Endodermal cell (in vitro differentiated cells): ENCODE results near the gene ATF3. TPM values are rescaled to one million over a fixed set of nuclear protein-coding genes. Genes with fewer than 3 reads are reported as not detected.

Experiments
- DNase-seq: peaks from one replicate; pipeline ENCODE4 v3.0.0-alpha.2; 2017
- H3K27ac ChIP-seq: 2 replicates; pipeline ENCODE4 v1.5.1; 2013; ENCODE audit warnings: mild to moderate bottlenecking, low read depth, low read length, moderate library complexity
- H3K27me3 ChIP-seq: 2 replicates; pipeline ENCODE4 v1.6.1; 2013; ENCODE audit warnings: mild to moderate bottlenecking, low read length, moderate library complexity; ENCODE audit not compliant: insufficient read depth, control insufficient read depth, poor library complexity, severe bottlenecking
- H3K36me3 ChIP-seq: 2 replicates; pipeline ENCODE4 v1.7.0; 2013; ENCODE audit warnings: mild to moderate bottlenecking, low read length, moderate library complexity; ENCODE audit not compliant: control insufficient read depth, insufficient read depth
- H3K4me1 ChIP-seq: one replicate; pipeline ENCODE4 v1.7.0; 2013; ENCODE audit warnings: low read length; ENCODE audit not compliant: control insufficient read depth, insufficient read depth
- H3K4me3 ChIP-seq: 2 replicates; pipeline ENCODE4 v1.5.1; 2013; ENCODE audit warnings: mild to moderate bottlenecking, low read length, moderate library complexity
- H3K9ac ChIP-seq: 2 replicates; pipeline ENCODE4 v1.6.1; 2013; ENCODE audit warnings: mild to moderate bottlenecking, low read length, moderate library complexity; ENCODE audit not compliant: poor library complexity, severe bottlenecking; ENCODE audit errors: extremely low read depth
- H3K9me3 ChIP-seq: 2 replicates; pipeline ENCODE4 v1.6.1; 2013; ENCODE audit warnings: mild to moderate bottlenecking, low read length, moderate library complexity; ENCODE audit not compliant: control insufficient read depth
- H3K27ac Mint-ChIP-seq: 2 replicates; pipeline ENCODE4 v1.8.0; 2020; ENCODE audit warnings: mixed read lengths
- H3K27me3 Mint-ChIP-seq: 2 replicates; pipeline ENCODE4 v1.8.0; 2021; ENCODE audit warnings: mild to moderate bottlenecking, mixed read lengths; ENCODE audit not compliant: insufficient read depth
- H3K36me3 Mint-ChIP-seq: 2 replicates; pipeline ENCODE4 v1.8.0; 2020; ENCODE audit warnings: low read depth, mixed read lengths
- H3K4me1 Mint-ChIP-seq: 2 replicates; pipeline ENCODE4 v1.8.0; 2020; ENCODE audit warnings: mixed read lengths
- H3K4me3 Mint-ChIP-seq: 2 replicates; pipeline ENCODE4 v1.8.0; 2020; ENCODE audit warnings: mild to moderate bottlenecking, moderate library complexity, mixed read lengths
- H3K9me3 Mint-ChIP-seq: 2 replicates; pipeline ENCODE4 v1.8.0; 2020; ENCODE audit warnings: mild to moderate bottlenecking, mixed read lengths
- WGBS, 2 experiments: methylation state at CpG; one replicate each; pipeline versions ENCODE4 v1.1.5 to v1.1.7; 2013; ENCODE audit warnings: missing lambda C conversion rate in 2 of 2, mixed read lengths in 1 of 2; ENCODE audit not compliant: insufficient coverage in 1 of 2, insufficient read length in 1 of 2; 5-methylcytosine and 5-hydroxymethylcytosine counted together
- total RNA-seq, 2 donors: library from RNA; stranded (reverse); fragmentation: NEBNext Ultra II Directional in 1 of 2; extraction: Animal tissue kit (Norgen Biotek cat#: 25700) in 1 of 2; gene quantifications; 2 replicates in 1 of 2; 3 replicates in 1 of 2; pipeline ENCODE4 v1.2.1, GENCODE V29; 2021
- TF ChIP-seq, protein P1 (sequence below): fragments of 200-600 bp; sonication (generic); conservative IDR thresholded peaks from 2 replicates; pipeline ENCODE4 v1.5.0; 2021; ENCODE audit warnings: antibody characterized with exemption, mild to moderate bottlenecking

Gene ATF3
- total RNA-seq, 2 donors from 2014 or later, result 12.6 to 24.0 TPM

DNA sequence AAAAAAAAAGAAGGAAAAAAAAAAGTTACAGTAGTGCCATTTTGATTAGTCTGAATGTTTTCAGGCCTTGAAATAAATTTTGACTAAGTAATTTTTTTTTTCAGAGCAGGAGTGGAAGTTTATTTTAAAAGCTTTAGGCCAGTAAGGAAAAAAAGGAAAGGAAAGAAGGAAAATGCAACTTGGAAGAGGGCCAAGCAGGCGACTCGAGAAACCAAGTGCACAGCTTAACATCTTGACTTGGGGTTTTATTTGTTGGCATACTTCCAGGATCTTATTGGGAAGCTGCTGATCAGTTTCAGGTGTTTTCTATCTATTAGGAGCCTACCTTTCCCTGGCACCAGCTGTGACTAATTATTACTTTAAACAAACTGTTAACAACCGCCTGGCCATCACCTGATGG is 41.7 kb downstream of the ATF3 start:
- Histone ChIP-seq H3K27ac (no peak overlapping the region), H3K27me3 (no peaks in the 10 kb centered on the region), H3K9ac (no peak overlapping the region), H3K4me1 (no peaks in the 10 kb centered on the region), H3K4me3 (no peak overlapping the region), H3K36me3 (no peaks in the 10 kb centered on the region), H3K9me3 (peaks cover 4% of the 10 kb centered on the region)
- DNase-seq, result no peak
- Mint-ChIP-seq H3K36me3 (no peaks in the 10 kb centered on the region), H3K27me3 (peaks cover 25% of the 10 kb centered on the region), H3K27ac (no peak overlapping the region), H3K9me3 (peaks cover under 1% of the 10 kb centered on the region), H3K4me3 (no peak overlapping the region), H3K4me1 (peaks cover 5% of the 10 kb centered on the region)
- TF ChIP-seq, protein P1, sequence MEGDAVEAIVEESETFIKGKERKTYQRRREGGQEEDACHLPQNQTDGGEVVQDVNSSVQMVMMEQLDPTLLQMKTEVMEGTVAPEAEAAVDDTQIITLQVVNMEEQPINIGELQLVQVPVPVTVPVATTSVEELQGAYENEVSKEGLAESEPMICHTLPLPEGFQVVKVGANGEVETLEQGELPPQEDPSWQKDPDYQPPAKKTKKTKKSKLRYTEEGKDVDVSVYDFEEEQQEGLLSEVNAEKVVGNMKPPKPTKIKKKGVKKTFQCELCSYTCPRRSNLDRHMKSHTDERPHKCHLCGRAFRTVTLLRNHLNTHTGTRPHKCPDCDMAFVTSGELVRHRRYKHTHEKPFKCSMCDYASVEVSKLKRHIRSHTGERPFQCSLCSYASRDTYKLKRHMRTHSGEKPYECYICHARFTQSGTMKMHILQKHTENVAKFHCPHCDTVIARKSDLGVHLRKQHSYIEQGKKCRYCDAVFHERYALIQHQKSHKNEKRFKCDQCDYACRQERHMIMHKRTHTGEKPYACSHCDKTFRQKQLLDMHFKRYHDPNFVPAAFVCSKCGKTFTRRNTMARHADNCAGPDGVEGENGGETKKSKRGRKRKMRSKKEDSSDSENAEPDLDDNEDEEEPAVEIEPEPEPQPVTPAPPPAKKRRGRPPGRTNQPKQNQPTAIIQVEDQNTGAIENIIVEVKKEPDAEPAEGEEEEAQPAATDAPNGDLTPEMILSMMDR, result no peak
- WGBS, 2 experiments, result 86 to 93% methylated on average over 2 to 3 of the region's 3 CpGs

DNA sequence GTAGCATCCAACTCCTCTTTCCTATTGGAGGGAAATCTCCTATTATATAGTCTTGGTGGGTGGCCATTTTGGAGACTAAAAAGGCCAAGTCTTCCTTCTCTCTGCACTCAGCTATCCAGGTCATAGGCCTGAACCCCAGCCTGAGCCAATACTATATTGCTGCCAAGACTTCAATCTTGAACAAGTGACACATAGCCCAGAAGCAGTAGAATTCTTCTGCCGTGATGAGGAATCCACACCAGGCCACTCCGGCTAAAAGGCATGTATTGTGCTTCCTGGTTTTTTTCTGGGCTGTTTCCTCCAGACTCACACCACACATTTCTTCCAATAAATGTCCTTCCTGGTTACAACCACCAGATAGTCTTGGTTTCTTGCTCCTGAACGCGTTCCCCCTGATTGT is 43.0 kb downstream of the ATF3 start:
- no peak overlapping the region for H3K27ac ChIP-seq
- no peaks in the 10 kb centered on the region for H3K9me3 Mint-ChIP-seq
- WGBS, 2 experiments, result 92 to 96% methylated on average over 4 of the region's 4 CpGs

DNA sequence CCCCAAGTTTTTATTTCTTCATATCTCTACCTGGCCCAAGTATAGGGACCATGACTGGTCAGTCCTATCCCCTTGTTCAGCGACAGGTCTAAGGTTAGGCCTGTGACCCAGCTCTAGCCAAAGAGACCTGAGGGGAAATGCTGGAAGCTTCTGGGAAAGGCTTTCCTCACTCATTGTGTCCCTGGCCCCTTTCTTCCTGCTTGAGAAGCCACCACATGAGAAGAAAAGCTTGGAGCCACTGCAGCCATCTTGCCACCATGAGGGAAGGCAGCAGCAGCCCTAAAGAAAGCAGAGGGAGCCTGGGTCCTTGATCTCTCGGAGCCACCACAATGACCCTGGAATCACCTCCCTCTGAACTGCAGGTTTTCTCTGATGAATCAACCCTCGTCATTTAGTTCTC is 43.4 kb downstream of the ATF3 start:
- 89% methylated on average over 3 of the region's 3 CpGs; no CpG with 5 or more reads in 1 of the 2 experiments for WGBS, 2 experiments
- Histone ChIP-seq H3K27me3 (no peaks in the 10 kb centered on the region), H3K27ac (no peak overlapping the region), H3K4me1 (no peaks in the 10 kb centered on the region), H3K4me3 (no peak overlapping the region), H3K9me3 (no peaks in the 10 kb centered on the region), H3K36me3 (no peaks in the 10 kb centered on the region), H3K9ac (no peak overlapping the region)
- Mint-ChIP-seq H3K27me3 (peaks cover 18% of the 10 kb centered on the region), H3K36me3 (no peaks in the 10 kb centered on the region), H3K4me1 (peaks cover 7% of the 10 kb centered on the region), H3K4me3 (no peak overlapping the region), H3K9me3 (no peaks in the 10 kb centered on the region), H3K27ac (no peak overlapping the region)
- no peak for DNase-seq
- TF ChIP-seq, protein P1, result no peak

More for the DNA sequence above, 43.0 kb downstream of the ATF3 start:
- no peak for DNase-seq
- peaks cover 20% of the 10 kb centered on the region for H3K27me3 Mint-ChIP-seq
- no peak overlapping the region for H3K4me3 Mint-ChIP-seq
- TF ChIP-seq, protein P1, result no peak
- Histone ChIP-seq H3K9me3 (no peaks in the 10 kb centered on the region), H3K36me3 (no peaks in the 10 kb centered on the region), H3K4me3 (no peak overlapping the region), H3K4me1 (no peaks in the 10 kb centered on the region), H3K27me3 (no peaks in the 10 kb centered on the region), H3K9ac (no peak overlapping the region)
- no peak overlapping the region for H3K27ac Mint-ChIP-seq
- peaks cover 7% of the 10 kb centered on the region for H3K4me1 Mint-ChIP-seq
- no peaks in the 10 kb centered on the region for H3K36me3 Mint-ChIP-seq
